Measurements from ENCODE around the gene SPRTN.

- no peak for TF ChIP-seq CTCF (IDR thresholded peaks at IDR 0.05; ENCODE audit: low read depth, low read length)
- TF ChIP-seq EZH2phosphoT487 (IDR thresholded peaks at IDR 0.05; ENCODE audit: low read depth) = no peak
Observed at GRCh38 chr1:231383159-231383860, 45.2 kb downstream of the SPRTN start.

Data from OCI-LY3 (cell line).